Measurements from ENCODE around the gene TTLL11. TPM values are rescaled to one million over a fixed set of nuclear protein-coding genes. Genes with fewer than 3 reads are reported as not detected.

The TTLL11 gene
- total RNA-seq, 2 donors from 2014 or later, result 11.8 to 20.4 TPM

GRCh38 chr9:121935739-121936138 is 157.4 kb downstream of the TTLL11 start:
- no peak for DNase-seq (ENCODE audit: low spot score)
- intact Hi-C loops (cut with DNase I), result loop anchor here in 1 of 2 donors (1.0 kb wide), 1 partner anchor 44 kb away; no protein-coding TSS in a partner anchor

GRCh38 chr9:121930956-121931355 is 162.2 kb downstream of the TTLL11 start:
- no peak for DNase-seq (ENCODE audit: low spot score)
- intact Hi-C loops (cut with DNase I), result no loop called here

DNA sequence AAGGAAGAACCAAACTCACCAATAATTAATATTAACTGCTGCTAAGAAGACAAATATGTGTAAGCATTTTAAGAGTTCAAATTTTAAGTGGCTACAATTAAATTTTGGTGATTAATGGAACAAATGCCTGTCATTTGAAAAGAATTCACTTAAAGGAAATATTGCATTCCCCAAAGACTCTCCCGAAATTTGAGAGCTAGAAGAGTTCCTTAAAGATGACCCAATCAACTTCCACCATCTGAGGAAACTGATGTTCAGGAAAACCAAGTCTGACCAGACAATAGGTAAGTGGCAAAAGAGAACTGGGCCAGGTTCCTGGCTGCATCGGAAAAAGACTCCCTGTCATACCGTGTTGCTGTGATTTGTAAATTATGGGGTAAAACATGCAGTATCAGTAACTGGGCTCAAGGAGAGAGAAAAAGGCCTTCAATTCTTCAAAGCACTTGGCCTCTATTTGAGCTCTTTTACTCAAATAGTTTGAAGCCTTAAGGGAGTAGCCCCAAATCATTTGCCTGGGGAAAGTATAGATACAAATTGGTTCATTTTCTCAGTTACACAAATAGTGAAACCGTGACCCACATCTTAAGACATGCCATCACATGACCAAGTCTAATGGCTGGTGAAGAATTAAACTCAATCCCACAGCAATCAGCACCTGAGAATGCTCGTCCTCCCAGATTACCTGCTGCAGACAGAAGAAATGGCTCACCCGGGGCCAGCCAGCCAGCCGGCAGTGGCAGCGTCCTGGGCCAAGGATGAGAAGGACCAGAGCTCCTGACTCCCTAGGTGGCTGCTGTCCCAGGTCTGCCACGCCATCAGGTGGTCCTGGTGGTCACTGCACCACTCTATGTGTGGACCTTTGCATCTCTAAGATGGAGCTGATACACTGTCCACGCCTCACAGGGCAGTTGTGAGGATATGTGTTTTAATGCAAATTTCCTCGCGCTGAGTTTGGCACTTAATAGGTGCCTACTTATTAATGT is 162.9 kb downstream of the TTLL11 start:
- intact Hi-C loops (cut with DNase I), result no loop called here
- no peak for DNase-seq (ENCODE audit: low spot score)

GRCh38 chr9:121927636-121928035 is 165.5 kb downstream of the TTLL11 start:
- no peak for DNase-seq (ENCODE audit: low spot score)
- intact Hi-C loops (cut with DNase I), result no loop called here

DNA sequence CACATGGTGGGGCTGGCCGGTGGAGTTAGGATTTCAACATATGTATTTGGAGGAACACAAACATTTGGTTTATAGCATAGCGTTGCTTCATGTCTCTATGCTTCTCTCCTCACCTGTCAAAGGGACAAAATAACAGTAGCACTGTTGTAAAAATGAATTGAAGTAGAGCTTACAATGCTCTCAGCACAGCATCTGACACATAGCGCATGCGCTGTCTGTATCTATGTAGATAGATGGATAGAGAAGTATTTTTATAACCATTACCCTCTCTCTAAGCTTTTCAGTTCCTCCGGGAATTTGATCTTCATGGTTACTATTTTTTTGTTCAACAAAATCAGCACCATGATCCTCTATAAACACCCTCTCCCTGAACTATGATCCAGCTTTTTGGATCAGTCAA is 166.0 kb downstream of the TTLL11 start:
- intact Hi-C loops (cut with DNase I), result no loop called here
- no peak for DNase-seq (ENCODE audit: low spot score)

GRCh38 chr9:121926351-121926801 is 166.7 kb downstream of the TTLL11 start:
- intact Hi-C loops (cut with DNase I), result no loop called here
- no peak for DNase-seq (ENCODE audit: low spot score)

GRCh38 chr9:121925935-121926334 is 167.2 kb downstream of the TTLL11 start:
- no peak for DNase-seq (ENCODE audit: low spot score)
- intact Hi-C loops (cut with DNase I), result no loop called here

- no peak for DNase-seq (ENCODE audit: low spot score)
- intact Hi-C loops (cut with DNase I), result no loop called here
Observed at GRCh38 chr9:121924700-121925099, 168.4 kb downstream of the TTLL11 start.

DNA sequence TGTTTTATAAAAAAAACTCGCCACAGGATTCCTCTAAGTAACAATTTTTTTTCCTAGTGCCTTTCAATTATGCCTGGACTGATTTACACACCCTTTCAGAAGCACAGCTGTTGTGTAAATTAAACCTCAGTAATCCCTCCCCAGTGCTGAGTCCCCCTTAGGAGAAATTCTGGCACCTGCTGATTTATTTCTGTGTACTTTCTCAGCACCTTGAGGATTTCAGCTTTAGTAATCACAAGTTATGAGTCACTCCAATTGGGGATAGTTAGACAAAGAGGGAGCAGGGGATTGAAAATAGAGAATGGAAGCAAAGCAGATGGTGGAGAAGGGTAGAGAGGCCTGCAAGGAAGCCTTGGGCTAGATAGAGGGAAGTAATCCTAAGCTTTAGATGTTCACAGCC is 171.7 kb downstream of the TTLL11 start:
- intact Hi-C loops (cut with DNase I), result no loop called here
- no peak for DNase-seq (ENCODE audit: low spot score)

DNA sequence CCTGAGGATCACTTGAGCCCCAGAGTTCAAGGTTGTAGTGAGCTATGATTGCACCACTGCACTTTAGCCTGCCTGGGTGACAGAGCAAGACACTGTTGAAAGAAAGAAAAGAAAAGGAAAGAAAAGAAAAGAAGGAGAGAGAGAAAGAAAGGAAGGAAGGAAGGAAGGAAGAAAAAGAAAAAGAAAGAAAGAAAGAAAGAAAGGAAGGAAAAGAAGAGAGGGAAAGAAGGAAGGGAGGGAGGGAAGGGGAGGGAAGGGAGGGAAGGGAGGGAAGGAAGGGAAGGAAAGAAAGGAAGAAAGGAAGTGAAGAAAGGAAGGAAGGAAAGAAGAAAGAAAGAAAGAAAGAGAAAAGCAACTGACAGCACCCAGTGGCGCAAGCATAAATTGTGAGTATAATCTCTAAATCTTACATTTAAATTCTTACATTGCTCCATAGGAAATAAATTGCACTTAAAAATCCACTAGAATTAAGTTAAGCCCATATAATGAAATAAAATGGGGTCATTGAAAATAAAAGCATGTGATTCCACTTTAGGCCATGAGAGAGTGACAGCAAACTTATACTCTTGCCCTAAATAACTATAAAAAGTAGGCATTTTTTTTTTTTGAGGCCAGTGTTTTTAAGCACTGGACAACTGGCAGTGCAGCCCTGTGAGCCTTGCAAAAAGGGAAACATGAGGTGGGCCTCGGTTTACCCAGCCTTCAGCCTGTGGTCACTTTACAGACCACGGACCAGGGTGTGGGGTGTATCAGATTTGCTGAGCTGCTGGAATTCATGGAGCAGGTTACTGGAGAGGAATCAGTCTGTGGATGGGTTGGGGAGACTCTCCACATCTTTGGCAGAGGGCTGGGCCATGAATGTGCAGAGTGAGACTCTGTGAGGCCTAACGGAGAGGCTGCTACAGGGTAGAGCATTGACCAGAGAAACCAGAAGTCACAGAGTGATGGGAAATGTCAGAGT is 175.5 kb downstream of the TTLL11 start:
- no peak for DNase-seq (ENCODE audit: low spot score)
- intact Hi-C loops (cut with DNase I), result no loop called here

DNA sequence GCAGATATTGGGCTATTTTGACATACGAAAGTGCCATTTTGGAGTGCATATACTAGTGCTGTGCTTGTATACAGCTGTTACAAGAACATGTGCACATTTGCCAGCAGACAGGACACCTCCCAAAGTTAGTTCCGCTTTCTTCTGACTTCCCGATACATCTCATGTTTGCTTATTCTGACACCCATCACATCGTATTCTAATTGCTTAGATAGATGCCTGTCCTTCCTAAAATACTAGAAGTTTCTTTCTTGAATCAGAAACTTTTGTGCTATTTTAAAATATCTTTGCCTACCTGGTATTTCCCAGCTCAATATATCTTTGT is 177.8 kb downstream of the TTLL11 start:
- intact Hi-C loops (cut with DNase I), result no loop called here
- no peak for DNase-seq (ENCODE audit: low spot score)

DNA sequence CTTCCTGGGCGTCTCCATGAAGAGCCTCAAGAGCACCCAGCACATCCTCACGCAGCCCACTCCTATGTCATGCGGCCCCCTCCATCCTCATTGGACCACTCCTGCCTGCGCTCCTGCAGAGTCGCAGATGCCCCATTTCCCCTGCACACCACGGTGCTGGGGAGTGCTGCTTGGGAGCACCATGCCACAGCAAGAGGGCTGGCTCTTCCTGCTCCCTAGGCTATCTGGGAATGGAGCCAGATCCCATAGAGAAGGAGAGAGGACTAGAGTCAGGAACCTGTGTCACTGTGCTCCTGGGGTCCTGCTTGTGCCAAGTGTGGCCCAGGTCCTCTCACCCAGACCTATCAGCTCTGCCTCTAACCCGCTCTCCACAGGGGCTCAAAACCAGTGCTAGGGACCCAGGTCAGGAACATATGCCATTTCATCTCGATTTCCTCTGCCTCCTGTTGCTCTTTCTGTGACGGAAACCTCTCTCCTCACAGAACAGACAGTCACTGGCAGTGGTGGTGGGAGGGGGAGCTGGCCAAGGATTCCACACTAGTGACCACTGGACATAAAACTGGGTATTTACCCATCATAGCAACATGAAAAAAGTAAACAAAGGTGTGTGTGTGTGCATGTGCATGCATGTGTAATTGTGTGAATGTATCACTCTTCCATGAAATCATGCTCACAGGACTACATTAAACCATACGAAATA is 178.4 kb downstream of the TTLL11 start:
- DNase-seq (ENCODE audit: low spot score), result no peak
- intact Hi-C loops (cut with DNase I), result loop anchor here in 1 of 2 donors (5.0 kb wide), 1 partner anchor 743 kb away; the partner anchor contains the start of gene OR1B1

DNA sequence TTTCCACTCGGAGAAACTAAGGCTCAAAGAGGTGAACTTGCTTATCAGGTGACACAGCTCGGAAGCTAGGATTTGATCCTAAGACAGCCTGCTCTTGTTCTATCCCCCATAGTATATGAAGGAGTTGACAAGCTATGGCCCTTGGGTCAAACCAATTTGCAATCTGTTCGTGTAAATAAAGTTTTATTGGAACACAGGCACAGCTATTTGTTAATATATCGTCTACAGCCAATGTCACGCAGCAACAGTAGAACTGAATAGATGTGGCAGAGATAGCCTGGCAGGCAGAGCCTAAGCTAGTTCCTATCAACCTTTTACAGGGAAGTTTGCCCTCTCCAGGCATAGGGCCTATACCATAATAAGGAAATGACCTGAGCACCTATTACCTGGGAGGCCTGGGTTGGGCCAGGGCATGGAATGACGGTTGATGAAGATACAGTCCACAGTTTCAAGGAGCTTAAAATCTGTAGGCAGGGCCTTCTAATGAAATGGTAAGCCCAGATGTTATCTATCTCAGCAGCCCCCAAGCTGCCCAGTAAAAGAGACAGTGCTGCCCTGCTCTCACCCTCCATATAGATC is 179.0 kb downstream of the TTLL11 start:
- intact Hi-C loops (cut with DNase I), result loop anchor here in 1 of 2 donors (5.0 kb wide), 1 partner anchor 743 kb away; the partner anchor contains the start of gene OR1B1
- no peak for DNase-seq (ENCODE audit: low spot score)

- no peak for DNase-seq (ENCODE audit: low spot score)
- intact Hi-C loops (cut with DNase I), result loop anchor here in 1 of 2 donors (5.0 kb wide), 1 partner anchor 744 kb away; the partner anchor contains the start of gene OR1B1
Observed at GRCh38 chr9:121912812-121913627, 180.1 kb downstream of the TTLL11 start.

- intact Hi-C loops (cut with DNase I), result loop anchor here in 1 of 2 donors (5.0 kb wide), 1 partner anchor 747 kb away; the partner anchor contains the start of gene OR1B1
- no peak for DNase-seq (ENCODE audit: low spot score)
Observed at GRCh38 chr9:121910491-121911040, 182.5 kb downstream of the TTLL11 start.

DNA sequence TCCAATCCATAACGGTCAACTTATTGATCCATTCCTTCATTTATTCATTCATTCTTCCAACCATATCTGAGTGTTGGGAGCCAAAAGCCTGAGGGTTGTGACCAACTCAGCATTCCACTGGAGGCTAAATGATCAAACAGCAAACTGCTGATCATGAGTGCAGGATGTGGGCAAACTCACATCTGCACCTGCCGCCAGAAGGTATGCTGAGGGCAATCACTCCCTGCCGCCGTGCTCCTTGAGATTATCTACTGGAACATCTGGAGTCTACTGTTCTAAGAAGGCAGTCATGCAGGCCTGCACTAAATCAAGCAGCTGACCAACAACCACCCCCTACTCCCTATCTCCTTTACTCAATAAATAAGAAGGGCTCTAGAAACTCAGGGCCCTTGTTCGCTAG is 184.0 kb downstream of the TTLL11 start:
- DNase-seq (ENCODE audit: low spot score), result no peak
- intact Hi-C loops (cut with DNase I), result no loop called here

- no peak for DNase-seq (ENCODE audit: low spot score)
- intact Hi-C loops (cut with DNase I), result no loop called here
Observed at GRCh38 chr9:121906074-121906870, 186.8 kb downstream of the TTLL11 start.

Measured in posterior vena cava (tissue), 2 donors.